NCI-H2196 treated with DMSO at 0.1 percent for 48 hours (cell line): ENCODE data around the gene CSN1S1.

Experiments used
- DNase-seq: peaks from one replicate; lab custom pipeline; 2025; ENCODE audit not compliant: unreplicated experiment; lab: John Stamatoyannopoulos, UW

The CSN1S1 gene

GRCh38 chr4:69991016-69991415 lies 60.1 kb downstream of the CSN1S1 start:
- DNase-seq: no peak

GRCh38 chr4:69994782-69995181 lies 63.9 kb downstream of the CSN1S1 start:
- DNase-seq: no peak

GRCh38 chr4:69995526-69996016 lies 64.7 kb downstream of the CSN1S1 start, which contains the start of gene STATH:
Gene STATH (plus strand): TSS chr4:69995966. CDS start chr4:69998438, 2,472 bp downstream.
- DNase-seq: no peak
